T-cell (primary cell): Measurements from ENCODE around the gene TMEM235. TPM values are rescaled to one million over a fixed set of nuclear protein-coding genes. Genes with fewer than 3 reads are reported as not detected.

Experiments used
- ATAC-seq, 4 experiments: fragments of 200-7000 bp in 3 of 4; fragments of 150-1000 bp in 1 of 4; cut with Tn5 transposase; replicated peaks in 1 of 4; 1 replicate in 3 of 4; 2 replicates in 1 of 4; pipeline ENCODE4 v1.10.0; 2021; ENCODE audit warnings: moderate library complexity in 3 of 4, mild to moderate bottlenecking in 2 of 4, moderate number of reproducible peaks in 1 of 4
- CTCF ChIA-PET, 2 donors: fragments of 300-600 bp; sonication (Branson Sonifier 250); formaldehyde crosslinking; loops; one replicate each; lab custom pipeline; 2022; ENCODE audit warnings: antibody characterized with exemption in 2 of 2; lab: Charles Lee
- POLR2A ChIA-PET, 2 donors: fragments of 300-600 bp; sonication (Branson Sonifier 250); formaldehyde crosslinking; loops; one replicate each; lab custom pipeline; 2022; ENCODE audit warnings: antibody characterized with exemption in 2 of 2; lab: Charles Lee
- DNase-seq, 35 experiments: peaks; one replicate each; pipeline versions ENCODE4 v3.0.0 to v3.0.0-alpha.2; 2013 to 2023
- H3K27ac ChIP-seq: one replicate; pipeline ENCODE4 v1.5.1; 2013; ENCODE audit warnings: low read length
- H3K27me3 ChIP-seq, 2 experiments: replicated peaks in 1 of 2; 1 replicate in 1 of 2; 2 replicates in 1 of 2; pipeline versions ENCODE4 v1.6.1 to v1.7.0; 2013; ENCODE audit warnings: low read length in 1 of 2, mixed read lengths in 1 of 2; ENCODE audit not compliant: control insufficient read depth in 2 of 2, insufficient read depth in 2 of 2; ENCODE audit errors: extremely low read depth in 1 of 2
- H3K36me3 ChIP-seq, 2 donors: 1 replicate in 1 of 2; 2 replicates in 1 of 2; pipeline versions ENCODE4 v1.6.1 to v1.7.0; 2013; ENCODE audit warnings: low read length in 1 of 2; ENCODE audit not compliant: control insufficient read depth in 2 of 2, insufficient read depth in 1 of 2; ENCODE audit errors: extremely low read depth in 1 of 2
- H3K4me1 ChIP-seq, 2 experiments: 1 replicate in 1 of 2; 2 replicates in 1 of 2; pipeline versions ENCODE4 v1.6.1 to v1.7.0; 2013; ENCODE audit warnings: low read length in 2 of 2, mixed read lengths in 1 of 2; ENCODE audit not compliant: insufficient read depth in 2 of 2, control insufficient read depth in 1 of 2; ENCODE audit errors: extremely low read depth in 1 of 2
- H3K4me3 ChIP-seq, 2 donors: 1 replicate in 1 of 2; 2 replicates in 1 of 2; pipeline versions ENCODE4 v1.5.1 to v1.7.0; 2013; ENCODE audit warnings: mild to moderate bottlenecking in 2 of 2, low read length in 1 of 2, moderate library complexity in 1 of 2; ENCODE audit not compliant: control insufficient read depth in 1 of 2; ENCODE audit errors: extremely low read depth in 1 of 2
- H3K9me3 ChIP-seq: 2 replicates; pipeline ENCODE4 v1.7.0; 2013
- H3K27ac Mint-ChIP-seq, 2 donors: one replicate each; pipeline ENCODE4 v1.8.0; 2020 to 2021; ENCODE audit warnings: mild to moderate bottlenecking in 2 of 2, mixed read lengths in 2 of 2
- H3K27me3 Mint-ChIP-seq, 2 donors: one replicate each; pipeline ENCODE4 v1.8.0; 2021 to 2022; ENCODE audit warnings: mixed read lengths in 2 of 2
- H3K36me3 Mint-ChIP-seq: one replicate; pipeline ENCODE4 v1.8.0; 2021; ENCODE audit warnings: mixed read lengths
- H3K4me1 Mint-ChIP-seq, 3 donors: one replicate each; pipeline ENCODE4 v1.8.0; 2020 to 2022; ENCODE audit warnings: mixed read lengths in 3 of 3, mild to moderate bottlenecking in 1 of 3
- H3K4me3 Mint-ChIP-seq, 3 donors: one replicate each; pipeline ENCODE4 v1.8.0; 2020 to 2022; ENCODE audit warnings: mild to moderate bottlenecking in 3 of 3, mixed read lengths in 3 of 3, moderate library complexity in 3 of 3
- H3K9me3 Mint-ChIP-seq, 3 donors: one replicate each; pipeline ENCODE4 v1.8.0; 2020 to 2022; ENCODE audit warnings: mixed read lengths in 3 of 3
- WGBS: methylation state at CpG from one replicate; pipeline ENCODE4 v1.1.5; 2013; ENCODE audit warnings: missing lambda C conversion rate; ENCODE audit not compliant: insufficient coverage; 5-methylcytosine and 5-hydroxymethylcytosine counted together
- total RNA-seq, 35 experiments: library from RNA in 6 of 35; stranded (reverse) in 6 of 35; fragments of 120-200 nt in 1 of 35; gene quantifications; one replicate each; pipeline versions ENCODE4 v1.2.1 to v1.2.4 and lab custom pipeline; 2013 to 2026

The TMEM235 gene
- total RNA-seq, 5 donors from 2014 or later (not counting 1 experiment from before 2014, with no cell fraction given) = not detected

DNA sequence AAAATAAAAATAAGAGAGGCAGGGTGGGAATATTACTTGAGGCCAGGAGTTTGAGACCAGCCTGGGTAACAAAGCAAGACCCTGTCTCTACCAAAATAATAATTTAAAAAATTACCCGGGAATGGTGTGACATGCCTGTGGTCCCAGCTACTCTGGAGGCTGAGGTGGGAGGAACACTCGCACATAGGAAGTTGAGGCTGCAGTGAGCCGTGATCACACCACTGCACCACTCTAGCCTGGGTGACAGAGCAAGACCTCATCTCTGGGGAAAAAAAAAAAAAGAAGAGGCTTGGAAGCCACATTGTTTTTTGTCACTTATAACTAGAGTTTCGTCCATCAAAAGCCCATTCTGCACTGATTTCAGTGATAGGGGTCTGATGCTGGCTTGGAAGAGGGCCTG is 3.3 kb upstream of the TMEM235 start:
- Mint-ChIP-seq H3K9me3 (no peaks in the 10 kb centered on the region), H3K4me3 (no peak overlapping the region), H3K36me3 (no peaks in the 10 kb centered on the region), H3K4me1 (peaks cover 16 to 23% (median 19%) of the 10 kb centered on the region in 3 donors), H3K27me3 (peaks cover 26 to 33% of the 10 kb centered on the region in 2 donors), H3K27ac (no peak overlapping the region)
- Histone ChIP-seq H3K4me3 (no peak overlapping the region), H3K9me3 (no peaks in the 10 kb centered on the region), H3K27ac (no peak overlapping the region), H3K4me1 (peaks cover 0 to 23% of the 10 kb centered on the region in 2 experiments), H3K36me3 (no peaks in the 10 kb centered on the region), H3K27me3 (peaks cover 5 to 56% of the 10 kb centered on the region in 2 experiments)
- ATAC-seq = no peak
- ChIA-PET CTCF (interaction anchor here in 1 of 2 donors (0.6 kb wide), 1 partner anchor 9 kb away, joined by 3 read pairs; no protein-coding TSS in a partner anchor), POLR2A (no interaction called here)
- no peak for DNase-seq
- 46% methylated on average over 1 of the region's 4 CpGs for WGBS

DNA sequence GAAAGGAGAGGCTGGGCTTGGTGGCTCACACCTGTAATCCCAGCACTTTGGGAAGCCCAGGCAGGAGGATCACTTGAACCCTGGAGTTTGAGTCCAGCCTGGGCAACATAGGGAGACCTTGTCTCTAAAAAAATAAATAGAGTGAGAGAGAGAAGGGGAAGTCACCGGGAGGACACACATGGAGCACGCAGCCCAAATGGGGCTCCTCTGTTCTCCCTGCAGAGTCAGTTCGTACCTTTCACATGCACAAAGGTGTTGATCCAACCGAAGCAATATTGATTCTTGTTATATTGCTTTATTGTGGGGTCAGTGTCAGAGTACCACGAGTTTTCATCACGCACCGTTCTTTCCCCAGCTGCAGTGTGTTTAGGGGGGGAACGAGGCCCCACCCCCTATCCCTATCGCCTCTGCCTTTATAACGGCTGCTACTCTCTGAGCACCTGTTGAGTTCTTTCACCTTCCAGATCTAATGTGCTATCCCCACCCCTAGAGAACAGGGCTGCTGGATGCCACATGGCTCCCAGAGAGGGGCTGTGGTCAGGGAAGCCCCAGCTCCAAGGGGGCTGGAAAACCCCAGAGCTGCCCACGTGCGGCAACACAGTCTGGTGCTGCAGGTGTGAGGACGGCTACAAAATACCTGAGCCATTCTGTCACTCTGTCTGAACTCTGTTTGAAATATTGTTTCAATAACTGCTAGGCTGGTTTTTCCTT is 1.0 kb upstream of the TMEM235 start:
- 60% methylated on average over 6 of the region's 13 CpGs for WGBS
- no peaks in the 10 kb centered on the region for H3K9me3 ChIP-seq
- no peak overlapping the region for H3K27ac Mint-ChIP-seq
- H3K27ac ChIP-seq = no peak overlapping the region
- no peaks in the 10 kb centered on the region for H3K9me3 Mint-ChIP-seq
- peaks cover 26 to 34% of the 10 kb centered on the region in 2 donors for H3K27me3 Mint-ChIP-seq
- H3K36me3 ChIP-seq = no peaks in the 10 kb centered on the region
- POLR2A ChIA-PET = no interaction called here
- H3K4me3 ChIP-seq = no peak overlapping the region
- no peak for DNase-seq
- H3K4me1 ChIP-seq = peaks cover 0 to 20% of the 10 kb centered on the region in 2 experiments
- no peaks in the 10 kb centered on the region for H3K36me3 Mint-ChIP-seq
- CTCF ChIA-PET = interaction anchor here in 1 of 2 donors (0.7 kb wide), 2 partner anchors 191 to 236 kb away, joined by 5 read pairs; no protein-coding TSS in a partner anchor
- ATAC-seq = peak in 1 of 4 experiments; percentile 44
- no peak overlapping the region for H3K4me3 Mint-ChIP-seq
- peaks cover 5 to 68% of the 10 kb centered on the region in 2 experiments for H3K27me3 ChIP-seq
- H3K4me1 Mint-ChIP-seq = peaks cover 16 to 18% (median 16%) of the 10 kb centered on the region in 3 donors

- Histone ChIP-seq H3K36me3 (no peaks in the 10 kb centered on the region), H3K4me1 (peaks cover 0 to 13% of the 10 kb centered on the region in 2 experiments), H3K4me3 (no peak overlapping the region), H3K9me3 (no peaks in the 10 kb centered on the region), H3K27me3 (peaks cover 5 to 62% of the 10 kb centered on the region in 2 experiments), H3K27ac (no peak overlapping the region)
- WGBS = 6% methylated on average over 38 of the region's 55 CpGs
- Mint-ChIP-seq H3K4me3 (peak overlapping the region in 1 of 3 donors; percentile 58), H3K27me3 (peaks cover 26 to 34% of the 10 kb centered on the region in 2 donors), H3K36me3 (no peaks in the 10 kb centered on the region), H3K27ac (no peak overlapping the region), H3K9me3 (no peaks in the 10 kb centered on the region), H3K4me1 (peaks cover 10 to 18% (median 12%) of the 10 kb centered on the region in 3 donors)
- DNase-seq (peak in 14 of 35 experiments; percentile 15 to 43 (median 31)), ATAC-seq (peak; percentile 77 to 82 (median 82))
- CTCF ChIA-PET = no interaction called here
- POLR2A ChIA-PET = no interaction called here
Observed at GRCh38 chr17:78231991-78232858, 794 bp downstream of the TMEM235 start.

DNA sequence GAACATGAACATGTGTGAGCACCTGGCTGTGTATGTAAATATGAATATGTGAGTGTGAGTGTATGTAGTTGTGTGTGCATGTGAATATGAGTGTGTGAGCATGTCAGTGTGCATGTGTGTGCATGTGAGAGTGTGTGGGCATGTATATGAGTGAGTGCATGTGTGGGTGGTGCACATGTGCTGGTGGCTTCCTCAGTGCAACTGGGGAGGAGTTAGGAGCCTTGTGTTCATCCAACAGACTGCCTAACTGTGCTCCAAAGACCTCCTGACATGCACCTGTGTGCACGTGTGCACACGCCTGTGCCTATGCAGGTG is 1.4 kb downstream of the TMEM235 start:
- Mint-ChIP-seq H3K36me3 (no peaks in the 10 kb centered on the region), H3K27ac (no peak overlapping the region), H3K9me3 (no peaks in the 10 kb centered on the region), H3K4me1 (peaks cover 10 to 18% (median 12%) of the 10 kb centered on the region in 3 donors), H3K4me3 (peak overlapping the region in 1 of 3 donors; percentile 58), H3K27me3 (peaks cover 22 to 30% of the 10 kb centered on the region in 2 donors)
- DNase-seq = no peak
- WGBS = 85% methylated on average over 2 of the region's 2 CpGs
- H3K9me3 ChIP-seq = no peaks in the 10 kb centered on the region
- ChIA-PET CTCF (no interaction called here), POLR2A (no interaction called here)
- H3K27ac ChIP-seq = no peak overlapping the region
- H3K27me3 ChIP-seq = peaks cover 5 to 57% of the 10 kb centered on the region in 2 experiments
- no peak overlapping the region for H3K4me3 ChIP-seq
- H3K4me1 ChIP-seq = peaks cover 0 to 13% of the 10 kb centered on the region in 2 experiments
- ATAC-seq = no peak
- no peaks in the 10 kb centered on the region for H3K36me3 ChIP-seq

DNA sequence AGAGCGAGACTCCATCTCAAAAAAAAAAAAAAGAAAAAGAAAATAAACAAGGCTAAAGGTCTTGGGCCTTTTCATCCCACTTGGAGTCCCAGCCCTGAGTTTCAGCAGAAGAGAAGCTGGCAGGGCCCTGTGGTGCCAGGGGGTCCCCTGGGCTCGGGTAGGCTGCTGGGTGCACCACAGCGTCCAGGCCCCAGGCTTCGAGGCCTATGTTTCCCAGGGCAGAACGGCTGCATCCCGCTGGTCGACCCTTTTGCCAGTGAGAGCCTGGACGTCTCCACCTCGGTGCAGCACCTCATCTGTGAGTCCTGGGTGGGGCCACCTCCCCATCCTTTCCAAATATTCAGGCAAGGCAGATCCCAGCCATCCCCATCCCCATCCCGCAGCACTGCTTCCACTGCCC is 2.2 kb downstream of the TMEM235 start:
- POLR2A ChIA-PET = no interaction called here

GRCh38 chr17:78234261-78234865 is 2.9 kb downstream of the TMEM235 start:
- Histone ChIP-seq H3K4me3 (no peak overlapping the region), H3K9me3 (no peaks in the 10 kb centered on the region), H3K36me3 (no peaks in the 10 kb centered on the region), H3K27ac (no peak overlapping the region), H3K27me3 (peaks cover 5 to 54% of the 10 kb centered on the region in 2 experiments), H3K4me1 (peaks cover 0 to 13% of the 10 kb centered on the region in 2 experiments)
- ChIA-PET CTCF (interaction anchor here in 1 of 2 donors (0.6 kb wide), 1 partner anchor 1798 kb away, joined by 7 read pairs; no protein-coding TSS in a partner anchor), POLR2A (no interaction called here)
- 88% methylated on average over 10 of the region's 17 CpGs for WGBS
- peaks cover 21 to 28% of the 10 kb centered on the region in 2 donors for H3K27me3 Mint-ChIP-seq
- H3K27ac Mint-ChIP-seq = no peak overlapping the region
- H3K36me3 Mint-ChIP-seq = no peaks in the 10 kb centered on the region
- no peak for DNase-seq
- no peaks in the 10 kb centered on the region for H3K9me3 Mint-ChIP-seq
- no peak overlapping the region for H3K4me3 Mint-ChIP-seq
- H3K4me1 Mint-ChIP-seq = peaks cover 10 to 18% (median 12%) of the 10 kb centered on the region in 3 donors
- no peak for ATAC-seq

More for the DNA sequence above, 2.2 kb downstream of the TMEM235 start:
- Mint-ChIP-seq H3K27ac (no peak overlapping the region), H3K9me3 (no peaks in the 10 kb centered on the region), H3K27me3 (peaks cover 21 to 30% of the 10 kb centered on the region in 2 donors), H3K4me1 (peaks cover 10 to 18% (median 12%) of the 10 kb centered on the region in 3 donors), H3K36me3 (no peaks in the 10 kb centered on the region), H3K4me3 (no peak overlapping the region)
- 85% methylated on average over 9 of the region's 10 CpGs for WGBS
- Histone ChIP-seq H3K4me3 (no peak overlapping the region), H3K36me3 (no peaks in the 10 kb centered on the region), H3K4me1 (peaks cover 0 to 13% of the 10 kb centered on the region in 2 experiments), H3K27ac (no peak overlapping the region), H3K9me3 (no peaks in the 10 kb centered on the region), H3K27me3 (peaks cover 5 to 50% of the 10 kb centered on the region in 2 experiments)
- CTCF ChIA-PET = interaction anchor here in 1 of 2 donors (0.6 kb wide), 1 partner anchor 1797 kb away, joined by 7 read pairs; no protein-coding TSS in a partner anchor
- no peak for ATAC-seq
- DNase-seq = no peak
